GM18873 (cell line): ENCODE results near the gene SDS.

Experiments
- ATAC-seq: cut with Tn5 transposase; IDR thresholded peaks from one replicate; pipeline ENCODE4 v1.9.1; 2021; ENCODE audit warnings: mild to moderate bottlenecking, moderate library complexity, moderate number of reproducible peaks; ENCODE audit not compliant: unreplicated experiment, low FRiP score

SDS gene

DNA sequence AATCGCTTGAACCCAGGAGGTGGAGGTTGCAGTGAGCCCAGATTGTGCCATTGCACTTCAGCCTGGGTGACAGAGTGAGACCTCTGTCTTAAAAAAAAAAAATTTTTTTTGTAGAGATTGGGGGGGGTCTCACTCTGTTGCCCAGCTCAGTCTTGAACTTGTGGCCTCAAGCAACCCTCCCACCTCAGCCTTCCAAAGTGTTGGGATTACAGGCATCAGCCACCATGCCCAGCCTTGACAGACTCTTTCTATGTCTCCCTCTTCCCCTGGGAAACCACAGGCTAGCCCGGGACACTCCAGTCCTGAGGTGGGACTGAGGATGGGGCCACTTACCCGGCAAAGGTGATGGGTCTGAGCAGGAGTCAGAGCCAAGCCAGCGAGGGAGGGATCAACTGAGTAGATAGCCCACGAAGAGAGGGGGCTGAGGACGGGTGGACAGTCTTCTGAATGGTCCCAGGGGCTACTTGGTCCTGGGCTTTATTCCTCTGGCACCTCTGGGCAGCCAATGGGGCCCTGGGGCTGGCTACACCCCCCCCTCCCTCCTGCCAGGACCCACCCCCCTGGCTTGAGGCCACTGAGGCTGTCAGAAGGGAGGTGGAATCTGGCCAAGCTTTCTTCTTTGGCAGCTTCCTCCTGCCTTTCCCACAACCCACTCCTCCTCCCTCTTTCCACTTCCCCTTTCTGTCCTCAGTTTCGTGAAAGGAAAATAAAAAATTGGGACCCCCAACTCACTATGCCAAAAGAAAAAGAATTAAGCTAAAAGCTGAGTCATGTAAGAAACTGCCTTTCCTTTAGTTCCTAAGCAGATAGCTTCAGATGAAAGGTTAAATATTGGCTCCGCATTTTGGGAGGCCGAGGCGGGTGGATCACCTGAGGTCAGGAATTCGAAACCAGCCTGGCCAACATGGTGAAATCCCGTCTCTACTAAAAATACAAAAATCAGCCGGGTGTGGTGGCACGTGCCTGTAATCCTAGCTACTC, at the start of gene SDS:
Gene SDS (minus strand): TSS at position 453 of the 981 bp plus-strand sequence. CDS start 4,179 bp downstream, outside the sequence.
- no peak for ATAC-seq

- ATAC-seq: no peak
Observed at GRCh38 chr12:113453330-113453729, 49.6 kb upstream of the SDS start.

DNA sequence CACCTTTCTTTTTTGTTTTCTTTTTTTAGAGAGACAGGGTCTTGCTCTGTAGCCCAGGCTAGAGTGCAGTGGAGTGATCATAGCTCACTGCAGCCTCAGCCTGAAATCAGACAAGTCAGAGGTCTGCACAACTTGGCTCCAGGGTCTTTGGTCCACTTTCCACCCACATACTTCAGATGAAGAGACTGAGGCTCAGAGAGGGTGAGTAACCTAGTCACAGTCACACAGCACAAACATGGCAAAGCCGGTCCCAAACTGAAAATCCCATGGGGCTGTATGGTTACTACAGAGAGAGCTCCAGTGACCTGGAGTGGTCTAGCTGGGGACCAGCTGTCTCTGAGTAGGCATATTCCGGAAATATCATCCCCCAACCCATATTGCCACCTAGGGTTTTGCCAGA, 48.8 kb upstream of the SDS start:
- ATAC-seq: no peak

DNA sequence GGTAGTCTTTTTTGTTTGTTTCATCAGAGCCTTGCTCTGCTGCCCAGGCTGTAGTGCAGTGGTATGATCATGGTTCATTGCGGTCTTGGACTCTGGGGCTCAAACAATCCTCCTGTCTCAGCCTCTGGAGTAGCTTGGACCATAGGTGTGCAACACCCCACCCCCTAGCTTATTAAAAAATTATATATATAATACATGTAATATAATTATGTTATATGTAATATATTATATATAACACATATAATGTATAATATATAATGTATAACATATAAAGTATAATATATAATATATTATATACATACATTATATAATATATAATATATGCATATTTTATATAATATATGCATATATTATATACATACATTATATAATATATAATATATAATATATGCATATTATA, 46.2 kb upstream of the SDS start:
- no peak for ATAC-seq

DNA sequence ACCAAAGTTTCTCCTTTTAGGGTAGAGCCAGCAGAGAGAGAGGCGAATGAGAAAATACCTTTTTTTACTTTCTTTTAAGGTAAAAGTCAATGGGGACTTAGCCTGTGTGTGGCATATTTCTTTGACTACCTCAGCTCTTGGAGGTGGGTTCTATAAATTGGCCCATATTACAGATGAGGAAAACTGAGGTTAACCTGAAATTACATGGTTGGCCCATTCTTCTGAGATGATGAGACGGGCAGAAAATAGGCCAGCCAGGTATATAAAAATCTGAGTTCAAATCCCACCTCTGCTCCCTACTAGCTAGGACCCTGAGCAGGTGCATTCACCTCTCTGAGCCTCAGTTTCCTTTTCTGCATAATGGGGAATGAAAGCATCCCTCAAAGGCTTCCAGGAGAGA, 45.6 kb upstream of the SDS start:
- no peak for ATAC-seq

- no peak for ATAC-seq
Observed at GRCh38 chr12:113448873-113449272, 45.2 kb upstream of the SDS start.

DNA sequence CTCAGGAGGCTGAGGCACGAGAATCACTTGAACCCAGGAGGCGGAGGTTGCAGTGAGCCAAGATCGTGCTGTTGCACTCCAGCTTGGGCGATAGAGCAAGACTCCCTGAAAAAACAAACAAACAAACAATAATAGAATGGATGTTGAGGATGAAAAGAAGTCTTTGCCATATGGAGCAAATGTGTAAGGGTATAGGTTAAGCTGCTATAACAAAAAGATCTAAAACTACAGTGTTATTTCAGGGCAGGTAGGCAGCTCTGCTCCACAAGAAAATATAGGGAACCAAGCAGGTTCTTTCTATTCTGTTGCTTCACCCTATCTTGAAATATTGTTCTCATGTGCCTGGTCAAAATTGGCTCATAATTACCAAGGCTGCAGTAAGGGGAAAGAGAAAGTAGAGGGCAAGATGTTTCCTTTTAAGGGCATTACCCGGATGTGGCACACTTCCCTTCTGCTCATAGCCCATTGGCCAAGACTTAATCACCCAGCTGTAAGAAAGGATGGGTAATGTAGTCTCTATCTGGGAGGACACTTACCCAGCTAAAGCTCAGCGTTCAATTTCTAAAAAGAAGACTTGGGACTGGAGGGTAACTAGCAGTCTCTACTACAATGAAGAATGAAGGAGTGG, 42.0 kb upstream of the SDS start:
- ATAC-seq: no peak

- no peak for ATAC-seq
Observed at GRCh38 chr12:113443030-113443539, 39.4 kb upstream of the SDS start.

- no peak for ATAC-seq
Observed at GRCh38 chr12:113440947-113441782, 37.5 kb upstream of the SDS start.

DNA sequence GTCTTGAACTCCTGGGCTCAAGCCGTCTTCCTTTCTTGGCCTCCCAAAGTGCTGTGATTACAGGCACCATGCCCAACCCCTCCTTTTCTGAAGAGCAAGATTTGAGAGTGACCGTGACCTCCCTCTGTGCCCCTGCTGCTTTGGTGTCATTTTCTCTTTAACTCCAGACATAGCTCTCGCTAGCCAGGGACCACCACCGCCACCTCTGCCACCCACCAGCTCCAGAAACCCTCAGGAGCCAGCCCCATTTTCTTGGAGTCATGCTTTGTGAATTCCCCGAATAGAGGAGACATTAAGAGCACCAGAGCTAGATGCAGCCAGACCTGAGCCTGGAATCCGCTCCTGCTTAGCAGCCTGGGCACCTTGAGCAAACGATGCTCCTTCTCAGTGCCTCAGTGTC, 36.6 kb upstream of the SDS start:
- ATAC-seq: no peak

- no peak for ATAC-seq
Observed at GRCh38 chr12:113439606-113440030, 35.9 kb upstream of the SDS start.

- ATAC-seq: no peak
Observed at GRCh38 chr12:113439301-113439597, 35.6 kb upstream of the SDS start.

DNA sequence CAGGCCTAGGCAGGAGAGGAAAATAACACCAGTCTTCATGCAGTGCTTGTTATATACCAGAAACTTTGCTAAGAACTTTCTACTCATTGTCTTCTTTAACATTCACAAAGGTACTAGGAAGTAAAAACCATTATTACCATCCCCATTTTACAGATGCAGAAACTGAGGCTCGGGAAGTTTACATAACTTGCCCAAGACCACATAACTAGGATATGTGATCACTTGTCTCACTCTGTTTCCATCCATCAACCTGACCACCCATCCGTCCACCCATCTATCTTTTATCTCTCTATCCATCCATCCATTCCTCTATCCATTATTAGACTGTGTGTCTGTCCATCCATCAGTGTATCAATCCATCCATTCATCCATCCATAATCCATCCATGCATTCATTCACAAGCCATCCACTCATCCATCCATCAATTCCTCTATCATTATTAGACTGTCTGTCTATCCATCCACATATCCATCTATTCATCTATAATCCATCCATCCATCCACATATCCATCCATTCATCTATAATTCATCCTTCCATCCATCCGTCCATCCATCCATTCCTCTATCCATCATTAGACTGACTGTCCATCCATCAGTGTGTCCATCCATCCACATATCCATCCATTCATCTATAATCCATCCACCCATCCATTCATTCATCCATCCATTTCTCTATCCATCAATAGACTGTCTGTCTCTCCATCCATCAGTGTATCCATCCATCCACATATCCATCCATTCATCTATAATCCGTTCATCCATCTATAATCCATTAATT, 35.0 kb upstream of the SDS start:
- ATAC-seq: no peak

GRCh38 chr12:113437729-113438100, 34.0 kb upstream of the SDS start:
- no peak for ATAC-seq

DNA sequence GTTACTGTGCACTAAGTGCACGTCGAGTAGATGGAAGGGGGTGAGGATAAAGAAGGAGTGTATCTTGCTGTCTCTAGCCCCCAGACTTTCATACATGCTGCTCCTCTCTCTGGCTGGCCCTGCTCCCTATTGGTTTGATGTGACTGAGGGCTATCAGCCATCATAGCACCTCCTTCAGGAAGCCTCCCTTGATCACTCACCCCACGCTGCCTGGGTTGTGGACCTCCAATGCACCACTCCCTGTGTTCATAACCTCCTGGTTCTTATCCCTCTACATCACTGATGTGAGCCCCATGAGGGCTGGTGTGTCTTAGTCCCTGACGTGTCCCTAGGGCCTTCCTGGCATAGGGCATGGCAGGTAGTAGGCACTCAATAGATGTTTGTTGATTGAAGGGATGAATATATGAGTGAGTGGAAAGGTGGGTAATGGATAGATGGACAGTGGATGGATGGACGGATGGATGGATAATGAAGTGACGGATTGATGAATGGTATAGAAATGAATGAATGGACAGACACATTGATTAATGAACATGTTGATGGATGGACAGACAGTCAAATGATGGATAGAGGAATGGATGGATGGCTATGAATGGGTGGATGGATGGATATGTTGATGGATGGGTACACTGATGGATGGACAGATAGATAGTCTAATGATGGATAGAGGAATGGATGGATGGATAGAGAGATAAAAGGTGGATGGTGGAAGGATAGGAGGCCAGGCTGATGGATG, 33.5 kb upstream of the SDS start:
- ATAC-seq: no peak

GRCh38 chr12:113436586-113436985, 32.9 kb upstream of the SDS start:
- no peak for ATAC-seq

DNA sequence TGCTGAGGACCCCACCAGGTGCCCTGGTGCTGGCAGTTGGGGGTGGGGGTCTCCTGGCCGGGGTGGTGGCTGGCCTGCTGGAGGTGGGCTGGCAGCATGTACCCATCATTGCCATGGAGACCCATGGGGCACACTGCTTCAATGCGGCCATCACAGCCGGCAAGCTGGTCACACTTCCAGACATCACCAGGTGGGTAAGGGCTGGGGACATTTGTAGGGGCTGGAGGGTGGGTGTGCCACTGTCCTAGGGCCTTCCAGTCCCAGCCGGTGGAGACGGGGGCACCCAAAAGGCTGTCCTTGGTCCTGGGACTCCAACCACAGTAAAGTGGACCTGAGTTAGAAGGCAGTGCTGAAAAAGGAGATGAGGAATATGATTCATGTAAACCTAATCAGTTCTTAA, 31.7 kb upstream of the SDS start:
- no peak for ATAC-seq

GRCh38 chr12:113432986-113433385, 29.3 kb upstream of the SDS start:
- no peak for ATAC-seq

DNA sequence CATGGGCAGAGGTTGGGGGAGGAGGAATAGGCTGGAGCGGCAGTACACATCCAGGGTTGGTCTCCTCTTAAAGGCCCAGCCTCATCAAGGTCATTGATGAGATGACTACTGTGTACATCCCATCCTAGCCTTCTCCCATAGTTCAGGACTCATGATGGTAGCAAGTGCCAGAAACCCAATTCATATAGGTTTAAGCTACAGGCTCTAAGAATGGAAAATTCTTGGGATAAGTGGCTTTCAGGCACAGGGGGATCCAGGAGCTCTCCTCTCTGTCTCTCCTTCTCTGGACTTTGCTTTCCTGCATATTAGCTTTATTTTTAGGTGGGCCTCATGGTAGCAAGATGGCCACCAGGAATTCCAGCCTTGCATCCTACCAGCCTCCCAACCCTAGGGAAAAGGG, 24.8 kb upstream of the SDS start:
- ATAC-seq: no peak

GRCh38 chr12:113427882-113428281, 24.2 kb upstream of the SDS start:
- no peak for ATAC-seq
